Endodermal cell (in vitro differentiated cells): ENCODE results near the gene STRADB. TPM values are rescaled to one million over a fixed set of nuclear protein-coding genes. Genes with fewer than 3 reads are reported as not detected.

Experiments
- DNase-seq: peaks from one replicate; pipeline ENCODE4 v3.0.0-alpha.2; 2017
- H3K27ac ChIP-seq: 2 replicates; pipeline ENCODE4 v1.5.1; 2013; ENCODE audit warnings: mild to moderate bottlenecking, low read depth, low read length, moderate library complexity
- H3K27me3 ChIP-seq: 2 replicates; pipeline ENCODE4 v1.6.1; 2013; ENCODE audit warnings: mild to moderate bottlenecking, low read length, moderate library complexity; ENCODE audit not compliant: insufficient read depth, control insufficient read depth, poor library complexity, severe bottlenecking
- H3K36me3 ChIP-seq: 2 replicates; pipeline ENCODE4 v1.7.0; 2013; ENCODE audit warnings: mild to moderate bottlenecking, low read length, moderate library complexity; ENCODE audit not compliant: control insufficient read depth, insufficient read depth
- H3K4me1 ChIP-seq: one replicate; pipeline ENCODE4 v1.7.0; 2013; ENCODE audit warnings: low read length; ENCODE audit not compliant: control insufficient read depth, insufficient read depth
- H3K4me3 ChIP-seq: 2 replicates; pipeline ENCODE4 v1.5.1; 2013; ENCODE audit warnings: mild to moderate bottlenecking, low read length, moderate library complexity
- H3K9ac ChIP-seq: 2 replicates; pipeline ENCODE4 v1.6.1; 2013; ENCODE audit warnings: mild to moderate bottlenecking, low read length, moderate library complexity; ENCODE audit not compliant: poor library complexity, severe bottlenecking; ENCODE audit errors: extremely low read depth
- H3K9me3 ChIP-seq: 2 replicates; pipeline ENCODE4 v1.6.1; 2013; ENCODE audit warnings: mild to moderate bottlenecking, low read length, moderate library complexity; ENCODE audit not compliant: control insufficient read depth
- H3K27ac Mint-ChIP-seq: 2 replicates; pipeline ENCODE4 v1.8.0; 2020; ENCODE audit warnings: mixed read lengths
- H3K27me3 Mint-ChIP-seq: 2 replicates; pipeline ENCODE4 v1.8.0; 2021; ENCODE audit warnings: mild to moderate bottlenecking, mixed read lengths; ENCODE audit not compliant: insufficient read depth
- H3K36me3 Mint-ChIP-seq: 2 replicates; pipeline ENCODE4 v1.8.0; 2020; ENCODE audit warnings: low read depth, mixed read lengths
- H3K4me1 Mint-ChIP-seq: 2 replicates; pipeline ENCODE4 v1.8.0; 2020; ENCODE audit warnings: mixed read lengths
- H3K4me3 Mint-ChIP-seq: 2 replicates; pipeline ENCODE4 v1.8.0; 2020; ENCODE audit warnings: mild to moderate bottlenecking, moderate library complexity, mixed read lengths
- H3K9me3 Mint-ChIP-seq: 2 replicates; pipeline ENCODE4 v1.8.0; 2020; ENCODE audit warnings: mild to moderate bottlenecking, mixed read lengths
- CTCF ChIP-seq: fragments of 200-600 bp; sonication (generic); conservative IDR thresholded peaks from 2 replicates; pipeline ENCODE4 v1.5.0; 2021; ENCODE audit warnings: antibody characterized with exemption, mild to moderate bottlenecking
- WGBS, 2 experiments: methylation state at CpG; one replicate each; pipeline versions ENCODE4 v1.1.5 to v1.1.7; 2013; ENCODE audit warnings: missing lambda C conversion rate in 2 of 2, mixed read lengths in 1 of 2; ENCODE audit not compliant: insufficient coverage in 1 of 2, insufficient read length in 1 of 2; 5-methylcytosine and 5-hydroxymethylcytosine counted together
- total RNA-seq, 2 donors: library from RNA; stranded (reverse); fragmentation: NEBNext Ultra II Directional in 1 of 2; extraction: Animal tissue kit (Norgen Biotek cat#: 25700) in 1 of 2; gene quantifications; 2 replicates in 1 of 2; 3 replicates in 1 of 2; pipeline ENCODE4 v1.2.1, GENCODE V29; 2021

The STRADB gene
- total RNA-seq, 2 donors from 2014 or later, result 39.7 to 50.1 TPM

GRCh38 chr2:201411421-201411820 is 40.1 kb upstream of the STRADB start:
- no peak overlapping the region for H3K9ac ChIP-seq
- Mint-ChIP-seq H3K4me3 (no peak overlapping the region), H3K36me3 (no peaks in the 10 kb centered on the region), H3K27me3 (no peaks in the 10 kb centered on the region), H3K4me1 (no peaks in the 10 kb centered on the region), H3K27ac (no peak overlapping the region), H3K9me3 (no peaks in the 10 kb centered on the region)
- no peak overlapping the region for H3K27ac ChIP-seq
- H3K36me3 ChIP-seq, result no peaks in the 10 kb centered on the region
- TF ChIP-seq CTCF, result no peak
- no peak overlapping the region for H3K4me3 ChIP-seq
- H3K4me1 ChIP-seq, result no peaks in the 10 kb centered on the region
- DNase-seq, result no peak
- no peaks in the 10 kb centered on the region for H3K9me3 ChIP-seq
- H3K27me3 ChIP-seq, result no peaks in the 10 kb centered on the region

GRCh38 chr2:201413143-201413542 is 38.4 kb upstream of the STRADB start:
- 0% methylated on average over 1 of the region's 2 CpGs; no CpG with 5 or more reads in 1 of the 2 experiments for WGBS, 2 experiments
- no peaks in the 10 kb centered on the region for H3K36me3 ChIP-seq
- DNase-seq, result no peak

GRCh38 chr2:201413552-201413951 is 38.0 kb upstream of the STRADB start:
- no peak for TF ChIP-seq CTCF
- Mint-ChIP-seq H3K27me3 (no peaks in the 10 kb centered on the region), H3K36me3 (no peaks in the 10 kb centered on the region), H3K9me3 (no peaks in the 10 kb centered on the region), H3K4me3 (no peak overlapping the region), H3K4me1 (no peaks in the 10 kb centered on the region), H3K27ac (no peak overlapping the region)
- no peak overlapping the region for H3K9ac ChIP-seq
- no peaks in the 10 kb centered on the region for H3K4me1 ChIP-seq
- WGBS, 2 experiments, result 68 to 100% methylated on average over 1 to 4 of the region's 4 CpGs
- no peak for DNase-seq
- peaks cover 2% of the 10 kb centered on the region for H3K36me3 ChIP-seq
- no peak overlapping the region for H3K27ac ChIP-seq
- H3K4me3 ChIP-seq, result no peak overlapping the region
- no peaks in the 10 kb centered on the region for H3K27me3 ChIP-seq
- H3K9me3 ChIP-seq, result no peaks in the 10 kb centered on the region

More at GRCh38 chr2:201413143-201413542, 38.4 kb upstream of the STRADB start:
- no peaks in the 10 kb centered on the region for H3K27me3 ChIP-seq
- H3K4me3 Mint-ChIP-seq, result no peak overlapping the region
- H3K27me3 Mint-ChIP-seq, result no peaks in the 10 kb centered on the region
- no peaks in the 10 kb centered on the region for H3K36me3 Mint-ChIP-seq
- no peak overlapping the region for H3K4me3 ChIP-seq
- H3K9me3 ChIP-seq, result no peaks in the 10 kb centered on the region
- no peaks in the 10 kb centered on the region for H3K4me1 ChIP-seq
- H3K27ac ChIP-seq, result no peak overlapping the region
- TF ChIP-seq CTCF, result no peak
- no peaks in the 10 kb centered on the region for H3K4me1 Mint-ChIP-seq
- no peaks in the 10 kb centered on the region for H3K9me3 Mint-ChIP-seq
- no peak overlapping the region for H3K27ac Mint-ChIP-seq
- H3K9ac ChIP-seq, result no peak overlapping the region
